ENCODE data around the gene PATJ.

Gene PATJ

DNA sequence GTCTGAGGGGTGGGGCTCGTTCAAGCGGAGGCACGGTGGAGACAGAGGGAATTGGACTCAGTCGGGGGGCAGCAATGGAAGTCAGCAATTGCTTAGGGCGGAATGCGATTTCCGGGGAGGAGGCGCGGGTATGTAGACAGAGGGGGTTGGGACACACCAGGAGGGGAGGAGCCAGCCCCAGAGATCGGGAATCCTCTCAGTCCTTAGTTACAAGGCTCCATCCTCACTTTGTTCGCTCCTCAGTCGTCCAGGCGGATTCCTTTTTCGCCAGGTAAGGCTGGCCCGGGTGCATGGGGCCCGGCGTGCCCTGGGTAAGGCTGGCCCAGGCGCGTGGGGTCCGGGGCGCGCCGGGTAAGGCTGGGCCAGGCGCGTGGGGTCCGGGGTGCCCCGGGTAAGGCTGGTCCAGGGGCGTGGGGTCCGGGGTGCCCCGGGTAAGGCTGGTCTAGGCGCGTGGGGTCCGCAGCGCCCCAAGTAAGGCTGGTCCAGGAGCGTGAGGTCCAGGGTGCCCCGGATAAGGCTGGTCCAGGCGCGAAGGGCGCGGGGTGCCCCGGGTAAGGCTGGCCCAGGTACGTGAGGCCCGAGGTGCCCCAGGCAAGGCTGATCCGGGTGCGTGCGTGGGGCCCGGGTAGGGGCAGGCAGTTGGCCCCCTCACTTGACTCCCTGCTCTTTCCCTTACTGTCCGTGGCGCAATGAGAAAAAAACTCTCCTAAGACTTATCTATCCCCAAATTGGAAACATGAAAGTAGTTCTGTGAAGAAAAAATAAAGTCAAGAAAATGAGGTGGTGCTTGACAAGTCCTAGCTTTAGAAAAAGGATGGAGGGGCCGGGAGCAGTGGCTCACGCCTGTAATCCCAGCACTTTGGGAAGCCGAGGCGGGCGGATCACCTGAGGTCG lies 452.6 kb downstream of the PATJ start, which contains the start of gene L1TD1:
L1TD1 (plus strand) TSS at position 199 of the 894 bp plus-strand sequence. CDS start 11,780 bp downstream, outside the sequence.
- Histone ChIP-seq H3K9me3 (ENCODE audit: control insufficient read depth, insufficient read depth, low read length) (no peaks in the 10 kb centered on the region), H3K4me3 (ENCODE audit: low read depth, low read length) (peak within 1 kb of the TSS; percentile 84), H3K36me3 (ENCODE audit: control insufficient read depth, insufficient read depth, low read length) (peaks cover 17% of the 10 kb centered on the region), H3K9ac (ENCODE audit: low read depth, low read length) (peak within 1 kb of the TSS; percentile 95), H3K27me3 (ENCODE audit: control insufficient read depth, insufficient read depth, low read length) (no peaks in the 10 kb centered on the region), H3K4me1 (ENCODE audit: control insufficient read depth, insufficient read depth, low read length) (peaks cover 12% of the 10 kb centered on the region)

DNA sequence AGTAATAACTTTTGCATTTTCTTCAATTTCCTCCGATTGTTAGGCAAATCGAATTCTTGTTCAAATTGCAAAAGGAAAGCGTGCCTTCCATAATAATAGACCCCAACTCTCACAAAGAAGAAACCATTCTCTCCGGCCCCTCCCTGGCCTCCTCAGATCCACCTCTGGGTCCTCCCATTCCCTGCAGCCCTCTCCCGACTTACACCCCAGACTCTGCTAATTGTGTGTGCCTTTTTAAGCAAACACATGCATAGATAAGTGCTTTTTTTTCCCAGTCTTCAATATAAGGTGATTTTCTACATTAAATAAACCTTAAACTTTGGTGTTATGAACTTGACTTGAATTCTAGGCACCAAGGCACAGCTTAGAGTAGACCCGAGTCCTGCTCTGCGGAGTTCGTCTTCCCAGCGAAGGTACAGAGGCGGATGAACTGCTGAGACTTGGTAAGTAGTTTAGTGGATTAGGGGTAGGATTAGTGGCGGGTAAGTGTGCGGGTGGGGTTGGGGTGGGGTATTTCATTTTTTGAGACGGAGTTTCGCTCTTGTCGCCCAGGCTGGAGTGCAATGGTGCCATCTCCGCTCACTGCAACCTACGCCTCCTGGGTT lies 453.9 kb downstream of the PATJ start:
- Histone ChIP-seq H3K36me3 (ENCODE audit: control insufficient read depth, insufficient read depth, low read length) (peaks cover 21% of the 10 kb centered on the region), H3K9ac (ENCODE audit: low read depth, low read length) (peak overlapping the region; percentile 95), H3K4me1 (ENCODE audit: control insufficient read depth, insufficient read depth, low read length) (peaks cover 15% of the 10 kb centered on the region), H3K9me3 (ENCODE audit: control insufficient read depth, insufficient read depth, low read length) (no peaks in the 10 kb centered on the region), H3K4me3 (ENCODE audit: low read depth, low read length) (peak overlapping the region; percentile 84), H3K27me3 (ENCODE audit: control insufficient read depth, insufficient read depth, low read length) (no peaks in the 10 kb centered on the region)

DNA sequence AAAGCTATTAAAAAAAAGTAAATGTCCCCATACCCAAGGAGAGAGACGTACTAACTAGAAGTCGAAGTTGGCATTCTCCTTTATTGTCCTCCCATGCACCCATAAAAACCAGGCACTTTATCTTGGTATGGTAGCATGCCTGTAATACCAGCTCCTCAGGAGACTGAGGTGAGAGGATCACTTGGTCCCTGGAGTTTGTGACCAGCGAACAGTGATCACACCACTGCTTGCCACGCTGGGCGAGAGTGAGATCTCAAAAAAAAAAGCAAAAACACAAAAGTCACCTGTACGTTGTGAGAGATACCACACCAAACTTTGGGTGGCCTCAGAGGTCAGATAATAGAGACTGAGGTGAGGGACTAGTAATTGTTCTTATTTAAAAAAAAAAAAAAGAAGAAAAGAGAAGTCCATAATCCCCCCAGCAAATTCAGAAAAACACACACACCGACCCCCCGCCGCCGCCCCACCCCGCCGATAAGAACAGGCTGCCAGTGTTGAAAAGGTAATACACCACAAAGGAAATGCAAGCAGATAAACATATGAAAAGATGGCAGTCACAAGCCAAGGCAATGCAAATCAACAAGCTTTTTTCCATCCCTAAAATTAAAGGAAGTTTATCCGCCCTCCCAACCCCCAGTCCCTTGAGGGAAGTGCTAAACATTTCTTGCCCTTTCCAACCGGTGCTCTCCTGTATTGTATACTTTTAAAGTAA lies 455.9 kb downstream of the PATJ start:
- peak overlapping the region; percentile 84 for H3K4me3 ChIP-seq (ENCODE audit: low read depth, low read length)
- H3K36me3 ChIP-seq (ENCODE audit: control insufficient read depth, insufficient read depth, low read length) = peaks cover 29% of the 10 kb centered on the region
- no peaks in the 10 kb centered on the region for H3K9me3 ChIP-seq (ENCODE audit: control insufficient read depth, insufficient read depth, low read length)
- H3K4me1 ChIP-seq (ENCODE audit: control insufficient read depth, insufficient read depth, low read length) = peaks cover 18% of the 10 kb centered on the region
- peak overlapping the region; percentile 67 for H3K9ac ChIP-seq (ENCODE audit: low read depth, low read length)
- H3K27me3 ChIP-seq (ENCODE audit: control insufficient read depth, insufficient read depth, low read length) = no peaks in the 10 kb centered on the region

DNA sequence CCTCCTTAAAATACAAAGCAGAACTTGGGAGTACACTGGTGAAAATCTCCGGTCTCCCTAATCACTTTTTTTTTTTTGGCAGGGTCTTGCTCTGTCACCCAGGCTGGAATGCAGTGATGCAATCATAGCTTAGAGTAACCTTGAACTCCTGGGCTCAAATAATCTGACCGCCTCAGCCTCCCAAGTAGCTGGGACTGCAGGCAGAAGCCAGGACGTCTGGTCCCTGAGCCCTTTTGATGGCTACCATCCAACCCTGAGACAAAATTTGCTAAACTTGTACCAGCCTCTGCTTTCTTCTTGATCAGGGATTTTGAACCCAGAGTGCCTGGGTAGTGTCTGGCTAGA lies 456.5 kb downstream of the PATJ start:
- Histone ChIP-seq H3K36me3 (ENCODE audit: control insufficient read depth, insufficient read depth, low read length) (peaks cover 34% of the 10 kb centered on the region), H3K4me3 (ENCODE audit: low read depth, low read length) (peak overlapping the region; percentile 42), H3K27me3 (ENCODE audit: control insufficient read depth, insufficient read depth, low read length) (no peaks in the 10 kb centered on the region), H3K9ac (ENCODE audit: low read depth, low read length) (peak overlapping the region; percentile 67), H3K9me3 (ENCODE audit: control insufficient read depth, insufficient read depth, low read length) (no peaks in the 10 kb centered on the region), H3K4me1 (ENCODE audit: control insufficient read depth, insufficient read depth, low read length) (peaks cover 18% of the 10 kb centered on the region)

DNA sequence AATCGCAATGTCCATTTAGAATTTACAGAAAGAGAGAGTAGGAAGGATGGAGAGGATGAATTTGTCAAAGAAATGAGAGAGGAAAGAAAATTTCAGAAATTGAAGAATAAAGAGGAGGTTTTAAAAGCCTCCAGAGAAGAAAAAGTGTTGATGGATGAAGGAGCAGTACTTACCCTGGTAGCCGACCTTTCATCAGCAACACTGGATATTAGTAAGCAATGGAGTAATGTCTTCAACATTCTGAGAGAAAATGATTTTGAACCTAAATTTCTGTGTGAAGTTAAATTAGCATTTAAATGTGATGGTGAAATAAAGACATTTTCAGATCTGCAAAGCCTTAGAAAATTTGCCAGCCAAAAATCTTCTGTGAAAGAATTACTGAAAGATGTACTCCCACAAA lies 464.9 kb downstream of the PATJ start:
- H3K9me3 ChIP-seq (ENCODE audit: control insufficient read depth, insufficient read depth, low read length) = no peaks in the 10 kb centered on the region
- no peak overlapping the region for H3K9ac ChIP-seq (ENCODE audit: low read depth, low read length)
- H3K27me3 ChIP-seq (ENCODE audit: control insufficient read depth, insufficient read depth, low read length) = no peaks in the 10 kb centered on the region
- H3K4me3 ChIP-seq (ENCODE audit: low read depth, low read length) = no peak overlapping the region
- peaks cover 78% of the 10 kb centered on the region for H3K36me3 ChIP-seq (ENCODE audit: control insufficient read depth, insufficient read depth, low read length)
- peaks cover 3% of the 10 kb centered on the region for H3K4me1 ChIP-seq (ENCODE audit: control insufficient read depth, insufficient read depth, low read length)

DNA sequence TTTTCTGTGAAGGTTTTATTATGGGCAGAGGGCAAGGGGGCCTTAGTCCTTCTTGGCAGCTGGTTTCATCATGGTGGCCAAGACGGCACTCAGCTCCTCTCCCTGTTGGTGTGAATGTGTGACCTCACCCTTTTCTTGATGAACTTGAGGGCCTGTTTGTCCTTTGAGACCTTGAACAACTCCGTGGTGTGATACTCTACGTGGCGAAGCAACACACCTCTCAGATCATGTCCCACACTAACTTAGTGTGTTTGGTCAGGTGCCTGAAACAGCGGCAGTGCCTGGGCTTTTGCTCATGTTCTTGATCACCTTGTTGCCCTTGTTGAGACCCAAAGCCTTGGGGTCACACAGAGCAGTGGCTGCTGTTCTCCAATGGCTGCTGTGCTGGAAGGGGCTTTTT lies 465.8 kb downstream of the PATJ start:
- Histone ChIP-seq H3K4me1 (ENCODE audit: control insufficient read depth, insufficient read depth, low read length) (peaks cover 3% of the 10 kb centered on the region), H3K9ac (ENCODE audit: low read depth, low read length) (no peak overlapping the region), H3K36me3 (ENCODE audit: control insufficient read depth, insufficient read depth, low read length) (peaks cover 72% of the 10 kb centered on the region), H3K27me3 (ENCODE audit: control insufficient read depth, insufficient read depth, low read length) (no peaks in the 10 kb centered on the region), H3K9me3 (ENCODE audit: control insufficient read depth, insufficient read depth, low read length) (no peaks in the 10 kb centered on the region), H3K4me3 (ENCODE audit: low read depth, low read length) (no peak overlapping the region)

DNA sequence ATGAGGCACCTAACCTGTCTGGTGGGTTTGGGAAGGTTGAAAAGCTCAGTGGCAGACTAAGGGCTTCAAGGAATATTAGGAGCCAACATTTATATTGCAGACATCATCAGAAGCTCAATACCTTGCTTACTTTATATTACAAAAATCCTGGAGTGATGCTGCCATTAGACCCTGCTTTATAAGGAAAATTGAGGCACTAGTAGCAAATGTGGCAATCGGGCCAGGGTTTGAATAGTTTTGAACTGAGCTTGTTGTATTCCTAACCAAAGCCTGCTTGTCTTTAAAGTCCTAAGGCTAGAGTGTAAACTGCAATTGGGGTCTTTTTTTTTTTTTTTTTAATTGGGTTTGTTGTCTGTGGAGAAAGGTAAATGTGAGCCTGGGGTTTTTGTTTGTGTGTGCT lies 466.7 kb downstream of the PATJ start:
- no peaks in the 10 kb centered on the region for H3K9me3 ChIP-seq (ENCODE audit: control insufficient read depth, insufficient read depth, low read length)
- peaks cover 63% of the 10 kb centered on the region for H3K36me3 ChIP-seq (ENCODE audit: control insufficient read depth, insufficient read depth, low read length)
- H3K4me3 ChIP-seq (ENCODE audit: low read depth, low read length) = no peak overlapping the region
- no peak overlapping the region for H3K9ac ChIP-seq (ENCODE audit: low read depth, low read length)
- no peaks in the 10 kb centered on the region for H3K27me3 ChIP-seq (ENCODE audit: control insufficient read depth, insufficient read depth, low read length)
- H3K4me1 ChIP-seq (ENCODE audit: control insufficient read depth, insufficient read depth, low read length) = peaks cover 3% of the 10 kb centered on the region

DNA sequence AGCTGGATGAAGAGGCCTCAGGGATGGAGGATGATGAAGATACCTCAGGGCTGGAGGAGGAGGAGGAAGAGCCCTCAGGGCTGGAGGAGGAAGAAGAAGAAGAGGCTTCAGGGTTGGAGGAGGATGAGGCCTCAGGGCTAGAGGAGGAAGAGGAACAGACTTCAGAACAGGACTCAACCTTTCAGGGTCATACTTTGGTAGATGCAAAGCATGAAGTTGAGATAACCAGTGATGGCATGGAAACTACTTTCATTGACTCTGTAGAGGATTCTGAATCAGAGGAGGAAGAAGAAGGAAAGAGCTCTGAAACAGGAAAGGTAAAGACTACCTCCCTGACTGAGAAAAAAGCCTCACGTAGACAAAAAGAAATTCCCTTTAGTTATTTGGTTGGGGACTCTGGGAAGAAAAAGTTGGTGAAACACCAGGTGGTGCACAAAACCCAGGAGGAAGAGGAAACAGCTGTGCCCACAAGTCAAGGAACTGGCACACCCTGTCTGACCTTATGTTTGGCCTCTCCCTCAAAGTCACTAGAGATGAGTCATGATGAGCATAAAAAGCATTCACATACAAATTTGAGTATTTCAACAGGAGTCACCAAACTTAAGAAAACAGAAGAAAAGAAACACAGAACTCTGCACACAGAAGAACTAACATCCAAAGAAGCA lies 467.8 kb downstream of the PATJ start:
- peaks cover 56% of the 10 kb centered on the region for H3K36me3 ChIP-seq (ENCODE audit: control insufficient read depth, insufficient read depth, low read length)
- H3K9me3 ChIP-seq (ENCODE audit: control insufficient read depth, insufficient read depth, low read length) = no peaks in the 10 kb centered on the region
- no peaks in the 10 kb centered on the region for H3K27me3 ChIP-seq (ENCODE audit: control insufficient read depth, insufficient read depth, low read length)
- H3K9ac ChIP-seq (ENCODE audit: low read depth, low read length) = no peak overlapping the region
- H3K4me1 ChIP-seq (ENCODE audit: control insufficient read depth, insufficient read depth, low read length) = peaks cover 3% of the 10 kb centered on the region
- H3K4me3 ChIP-seq (ENCODE audit: low read depth, low read length) = no peak overlapping the region

DNA sequence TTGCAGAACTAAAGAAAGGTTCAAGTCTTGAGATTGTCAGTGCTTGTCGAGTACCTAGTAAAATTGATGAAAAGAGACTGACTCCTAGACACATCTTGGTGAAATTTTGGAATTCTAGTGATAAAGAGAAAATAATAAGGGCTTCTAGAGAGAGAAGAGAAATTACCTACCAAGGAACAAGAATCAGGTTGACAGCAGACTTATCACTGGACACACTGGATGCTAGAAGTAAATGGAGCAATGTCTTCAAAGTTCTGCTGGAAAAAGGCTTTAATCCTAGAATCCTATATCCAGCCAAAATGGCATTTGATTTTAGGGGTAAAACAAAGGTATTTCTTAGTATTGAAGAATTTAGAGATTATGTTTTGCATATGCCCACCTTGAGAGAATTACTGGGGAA lies 468.7 kb downstream of the PATJ start:
- H3K4me3 ChIP-seq (ENCODE audit: low read depth, low read length) = no peak overlapping the region
- peaks cover 49% of the 10 kb centered on the region for H3K36me3 ChIP-seq (ENCODE audit: control insufficient read depth, insufficient read depth, low read length)
- H3K9ac ChIP-seq (ENCODE audit: low read depth, low read length) = no peak overlapping the region
- H3K9me3 ChIP-seq (ENCODE audit: control insufficient read depth, insufficient read depth, low read length) = no peaks in the 10 kb centered on the region
- H3K27me3 ChIP-seq (ENCODE audit: control insufficient read depth, insufficient read depth, low read length) = no peaks in the 10 kb centered on the region
- peaks cover 3% of the 10 kb centered on the region for H3K4me1 ChIP-seq (ENCODE audit: control insufficient read depth, insufficient read depth, low read length)

DNA sequence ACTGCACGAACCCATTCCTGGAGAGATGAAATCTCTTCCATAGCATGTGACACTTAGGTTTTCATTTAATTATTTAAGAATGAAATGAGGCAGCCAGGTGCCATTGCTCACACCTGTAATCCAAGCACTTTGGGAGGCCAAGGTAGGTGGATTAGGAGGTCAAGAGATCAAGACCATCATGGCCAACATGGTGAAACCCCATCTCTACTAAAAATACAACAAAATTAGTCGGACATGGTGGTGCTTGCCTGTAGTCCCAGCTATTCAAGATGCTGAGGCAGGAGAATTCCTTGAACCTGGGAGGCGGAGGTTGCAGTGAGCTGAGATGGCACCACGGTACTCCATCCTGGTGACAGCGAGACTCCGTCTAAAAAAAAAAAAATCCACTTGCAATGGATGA lies 470.1 kb downstream of the PATJ start:
- no peak overlapping the region for H3K9ac ChIP-seq (ENCODE audit: low read depth, low read length)

DNA sequence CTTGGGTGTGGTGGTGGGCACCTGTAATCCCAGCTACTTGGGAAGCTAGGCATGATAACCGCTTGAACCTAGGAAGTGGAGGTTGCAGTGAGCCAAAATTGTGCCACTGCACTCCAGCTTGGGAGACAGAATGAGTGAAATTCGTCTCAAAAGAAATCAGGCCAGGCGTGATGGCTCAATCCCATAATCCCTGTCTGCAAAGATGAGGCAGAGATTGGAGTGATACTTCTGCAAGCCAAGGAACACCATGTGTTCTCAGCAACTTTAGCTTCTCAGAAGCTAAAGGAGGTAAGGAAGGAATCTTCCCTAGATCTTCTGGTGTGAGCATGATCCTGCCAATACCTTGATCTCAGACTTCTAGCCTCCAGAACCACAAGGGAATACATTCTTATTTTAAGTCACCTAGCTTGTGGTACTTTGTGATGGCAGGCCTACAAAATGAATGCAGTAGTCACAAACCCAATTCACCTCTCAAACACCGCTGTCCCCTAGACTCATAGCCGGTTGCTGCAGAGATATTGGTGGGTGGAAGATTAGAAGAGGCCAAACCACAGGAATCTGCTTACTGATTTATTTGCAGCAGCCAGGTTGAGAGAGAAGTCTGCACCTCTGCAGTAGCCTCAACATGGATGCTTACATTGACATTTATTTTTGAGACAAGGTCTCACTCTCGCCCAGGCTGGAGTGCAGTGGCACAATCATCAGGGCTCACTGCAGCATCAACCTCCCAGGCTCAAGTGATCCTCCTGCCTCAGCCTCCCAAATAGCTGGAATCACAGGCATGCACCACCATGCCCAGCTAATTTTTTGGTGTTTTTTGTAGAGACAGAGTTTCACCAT lies 471.0 kb downstream of the PATJ start:
- Histone ChIP-seq H3K9ac (ENCODE audit: low read depth, low read length) (no peak overlapping the region), H3K4me1 (ENCODE audit: control insufficient read depth, insufficient read depth, low read length) (no peaks in the 10 kb centered on the region), H3K9me3 (ENCODE audit: control insufficient read depth, insufficient read depth, low read length) (no peaks in the 10 kb centered on the region), H3K4me3 (ENCODE audit: low read depth, low read length) (no peak overlapping the region), H3K27me3 (ENCODE audit: control insufficient read depth, insufficient read depth, low read length) (no peaks in the 10 kb centered on the region), H3K36me3 (ENCODE audit: control insufficient read depth, insufficient read depth, low read length) (peaks cover 37% of the 10 kb centered on the region)

More for the DNA sequence above, 470.1 kb downstream of the PATJ start:
- Histone ChIP-seq H3K4me3 (ENCODE audit: low read depth, low read length) (no peak overlapping the region), H3K36me3 (ENCODE audit: control insufficient read depth, insufficient read depth, low read length) (peaks cover 37% of the 10 kb centered on the region), H3K4me1 (ENCODE audit: control insufficient read depth, insufficient read depth, low read length) (no peaks in the 10 kb centered on the region), H3K27me3 (ENCODE audit: control insufficient read depth, insufficient read depth, low read length) (no peaks in the 10 kb centered on the region), H3K9me3 (ENCODE audit: control insufficient read depth, insufficient read depth, low read length) (no peaks in the 10 kb centered on the region)
